EH (cell line): ENCODE results near the gene ZBTB11.
A peak's percentile ranks its signal among the peaks of the same experiment; 100 is the strongest.
"Not testable (repeated sequence)": the region's sequence is repeated elsewhere in the genome, so short reads cannot be mapped to it uniquely, and the experiment has no call there.

Experiments
- DNase-seq: peaks from one replicate; pipeline ENCODE4 v3.0.0-alpha.2; 2015; ENCODE audit warnings: low read depth

The ZBTB11 gene

GRCh38 chr3:101643009-101643844 lies 33.7 kb downstream of the ZBTB11 start:
- DNase-seq: no peak

GRCh38 chr3:101642441-101642840 lies 34.5 kb downstream of the ZBTB11 start:
- no peak for DNase-seq

- not testable (repeated sequence) for DNase-seq
Measured at GRCh38 chr3:101641397-101642115, 35.4 kb downstream of the ZBTB11 start.

GRCh38 chr3:101640256-101640655 lies 36.7 kb downstream of the ZBTB11 start:
- DNase-seq: no peak

GRCh38 chr3:101639280-101639963 lies 37.5 kb downstream of the ZBTB11 start:
- no peak for DNase-seq

GRCh38 chr3:101638261-101638745 lies 38.6 kb downstream of the ZBTB11 start:
- DNase-seq: no peak

- DNase-seq: no peak
Measured at GRCh38 chr3:101637451-101637850, 39.5 kb downstream of the ZBTB11 start.

- DNase-seq: peak; percentile 53
Measured at GRCh38 chr3:101635954-101636798, 40.8 kb downstream of the ZBTB11 start.

- peak; percentile 6 for DNase-seq
Measured at GRCh38 chr3:101635345-101635744, 41.6 kb downstream of the ZBTB11 start.

- DNase-seq: no peak
Measured at GRCh38 chr3:101634591-101635196, 42.2 kb downstream of the ZBTB11 start.

- DNase-seq: no peak
Measured at GRCh38 chr3:101633186-101633585, 43.7 kb downstream of the ZBTB11 start.

- DNase-seq: no peak
Measured at GRCh38 chr3:101632586-101632985, 44.3 kb downstream of the ZBTB11 start.

GRCh38 chr3:101631959-101632358 lies 45.0 kb downstream of the ZBTB11 start:
- not testable (repeated sequence) for DNase-seq

- DNase-seq: no peak
Measured at GRCh38 chr3:101631098-101631796, 45.7 kb downstream of the ZBTB11 start.

- DNase-seq: no peak
Measured at GRCh38 chr3:101629219-101629618, 47.7 kb downstream of the ZBTB11 start.

- no peak for DNase-seq
Measured at GRCh38 chr3:101625879-101626278, 51.1 kb downstream of the ZBTB11 start.

GRCh38 chr3:101624857-101625256 lies 52.1 kb downstream of the ZBTB11 start:
- DNase-seq: no peak

GRCh38 chr3:101623656-101624055 lies 53.3 kb downstream of the ZBTB11 start:
- no peak for DNase-seq

- DNase-seq: no peak
Measured at GRCh38 chr3:101619734-101620133, 57.2 kb downstream of the ZBTB11 start.

- DNase-seq: no peak
Measured at GRCh38 chr3:101618726-101619125, 58.2 kb downstream of the ZBTB11 start.

- no peak for DNase-seq
Measured at GRCh38 chr3:101617478-101617877, 59.5 kb downstream of the ZBTB11 start.
